ENCODE measurements around the gene PAPPA.

Gene PAPPA

GRCh38 chr9:116319480-116319879, 165.9 kb downstream of the PAPPA start:
- no peak for DNase-seq

- DNase-seq: no peak
Observed at GRCh38 chr9:116320290-116320689, 166.7 kb downstream of the PAPPA start.

DNA sequence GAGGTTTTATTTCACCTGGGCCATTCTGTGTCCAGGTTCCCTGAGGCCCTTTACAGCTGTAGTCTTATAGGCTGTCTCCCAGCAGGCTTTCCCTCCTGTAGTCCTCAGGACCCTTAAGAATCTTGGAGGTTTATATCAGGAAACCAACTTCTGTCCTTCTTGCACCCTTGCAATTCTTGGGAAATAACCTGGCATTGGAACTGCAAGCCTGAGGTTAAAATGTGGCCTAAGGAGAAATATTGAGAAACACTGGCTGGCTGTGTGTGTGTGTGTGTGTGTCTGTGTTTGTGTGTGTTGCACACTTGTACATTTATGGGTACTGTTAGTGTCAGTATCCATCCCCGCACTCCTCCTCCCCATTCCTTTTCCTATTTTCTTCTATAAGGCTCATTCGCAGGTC, 168.9 kb downstream of the PAPPA start:
- DNase-seq: peak; percentile 8

GRCh38 chr9:116323012-116323411, 169.4 kb downstream of the PAPPA start:
- no peak for DNase-seq

GRCh38 chr9:116323571-116323970, 170.0 kb downstream of the PAPPA start:
- no peak for DNase-seq

- no peak for DNase-seq
Observed at GRCh38 chr9:116325924-116326323, 172.3 kb downstream of the PAPPA start.

- DNase-seq: no peak
Observed at GRCh38 chr9:116327701-116328405, 174.3 kb downstream of the PAPPA start.

DNA sequence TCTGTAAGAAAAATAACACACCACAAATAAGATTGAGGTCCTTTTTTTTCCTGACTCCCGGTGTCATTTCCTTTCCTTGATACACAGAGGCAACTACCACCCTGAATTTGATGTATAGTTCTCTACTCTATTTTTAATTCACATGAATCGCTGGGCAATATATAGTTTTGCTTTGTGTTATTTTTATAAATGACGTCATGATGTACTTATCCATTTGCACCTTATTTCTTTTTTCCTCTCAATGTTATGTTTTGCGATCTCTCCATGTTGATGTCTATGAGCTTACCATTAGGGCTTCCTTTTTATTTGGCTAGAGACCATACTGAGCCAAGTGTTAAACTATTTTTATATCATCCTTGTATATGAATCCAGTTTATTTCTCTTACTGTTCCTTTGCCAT, 175.9 kb downstream of the PAPPA start:
- DNase-seq: no peak

- DNase-seq: no peak
Observed at GRCh38 chr9:116331241-116331640, 177.7 kb downstream of the PAPPA start.

DNA sequence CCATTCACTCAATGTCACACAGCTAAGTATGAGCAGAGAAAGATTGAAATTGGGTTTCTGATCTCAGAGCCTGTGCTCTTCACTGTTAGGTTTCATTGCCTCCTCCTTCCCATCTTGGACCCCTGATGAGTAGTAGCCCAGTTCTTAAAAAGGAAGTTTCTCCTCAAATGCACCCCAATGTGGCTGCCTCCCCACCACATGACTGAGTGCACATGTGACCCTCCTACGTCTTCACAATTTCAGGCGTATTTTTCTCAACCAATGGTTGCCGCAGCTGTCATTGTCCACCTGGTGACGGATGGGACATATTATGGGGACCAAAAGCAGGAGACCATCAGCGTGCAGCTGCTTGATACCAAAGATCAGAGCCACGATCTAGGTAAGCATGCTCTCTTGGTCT, 178.5 kb downstream of the PAPPA start:
- no peak for DNase-seq

- no peak for DNase-seq
Observed at GRCh38 chr9:116333254-116333653, 179.7 kb downstream of the PAPPA start.

GRCh38 chr9:116334546-116335150, 181.1 kb downstream of the PAPPA start:
- no peak for DNase-seq

GRCh38 chr9:116335392-116335791, 181.8 kb downstream of the PAPPA start:
- DNase-seq: no peak

- no peak for DNase-seq
Observed at GRCh38 chr9:116336133-116336862, 182.7 kb downstream of the PAPPA start.

GRCh38 chr9:116337015-116337414, 183.4 kb downstream of the PAPPA start:
- no peak for DNase-seq

DNA sequence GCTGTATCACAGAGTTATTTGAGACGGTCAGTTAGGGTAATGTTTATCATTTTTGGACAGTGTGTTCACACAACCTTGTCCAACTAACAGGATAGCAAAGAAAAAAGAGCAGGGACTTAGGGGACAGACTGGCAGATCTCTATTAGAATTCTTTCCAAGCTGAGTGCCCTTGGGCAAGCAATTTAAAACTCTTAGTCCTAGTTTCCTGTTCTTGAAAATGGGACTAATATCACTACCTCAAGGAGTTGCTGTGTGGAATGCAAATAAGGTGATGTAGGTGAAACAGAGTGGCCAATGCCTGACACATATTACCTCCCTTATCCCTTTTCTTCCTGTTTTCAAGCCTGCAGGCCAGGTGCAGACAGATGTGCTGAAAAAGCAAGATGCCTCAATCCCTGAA, 186.7 kb downstream of the PAPPA start:
- DNase-seq: no peak

GRCh38 chr9:116342061-116342460, 188.5 kb downstream of the PAPPA start:
- no peak for DNase-seq

DNA sequence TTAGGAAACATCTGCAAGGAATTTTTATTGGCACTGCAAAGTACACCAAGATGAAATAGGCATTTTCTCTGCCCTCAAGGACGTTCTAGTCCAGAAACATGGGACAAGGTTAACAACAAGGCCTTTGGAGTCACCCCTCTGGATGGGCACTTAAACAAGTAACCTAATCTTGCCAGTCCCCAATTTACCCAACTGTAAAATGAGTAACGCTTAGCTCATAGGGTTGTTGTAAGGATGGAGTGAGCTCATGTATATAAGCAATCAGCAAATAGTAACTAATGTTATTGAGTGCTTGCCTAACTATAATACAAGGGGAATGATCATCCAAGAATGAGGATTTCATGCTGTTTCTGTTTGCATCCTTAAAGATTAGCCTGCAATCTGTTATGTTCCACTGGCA, 189.3 kb downstream of the PAPPA start:
- no peak for DNase-seq

- DNase-seq: no peak
Observed at GRCh38 chr9:116344416-116344815, 190.8 kb downstream of the PAPPA start.

GRCh38 chr9:116345393-116345792, 191.8 kb downstream of the PAPPA start:
- DNase-seq: no peak

DNA sequence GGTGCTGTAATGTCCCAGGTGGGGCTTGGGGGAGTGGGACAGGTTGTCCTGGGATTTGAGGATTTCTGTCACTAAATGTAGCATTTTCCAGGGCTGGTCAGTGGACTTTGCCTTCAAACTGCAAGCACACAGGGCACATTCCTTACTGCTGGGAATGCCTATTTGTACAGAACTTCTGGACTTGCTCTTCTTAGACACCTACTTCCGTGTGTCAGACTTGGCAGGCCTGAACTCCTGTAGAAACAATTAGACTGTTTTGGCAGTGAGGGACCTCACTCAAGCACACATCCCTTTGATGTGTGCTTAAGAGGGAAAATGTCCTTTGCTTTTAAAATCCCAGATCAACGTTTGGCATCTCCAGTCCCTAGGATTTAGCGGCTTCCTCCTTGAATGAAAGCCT, 192.2 kb downstream of the PAPPA start:
- DNase-seq: no peak

- no peak for DNase-seq
Observed at GRCh38 chr9:116349684-116350083, 196.1 kb downstream of the PAPPA start.

DNA sequence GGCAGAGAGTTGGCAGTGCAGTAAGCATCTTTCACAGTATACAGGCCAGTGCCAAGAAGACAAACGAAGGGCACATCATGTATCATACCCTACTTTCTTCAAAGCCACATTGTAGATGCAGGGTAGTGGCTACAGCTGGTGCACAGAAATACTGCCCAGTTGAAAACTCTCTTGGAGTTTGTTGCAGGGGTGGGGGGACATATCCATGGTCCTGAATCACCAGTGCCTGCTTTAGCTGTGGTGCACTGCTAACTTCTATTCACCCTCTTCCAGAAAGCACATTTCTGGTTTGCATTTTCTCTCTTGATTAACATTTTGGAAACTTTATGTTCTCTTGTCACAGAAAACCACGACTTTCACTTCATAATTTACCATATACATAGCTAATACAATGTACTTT, 196.6 kb downstream of the PAPPA start:
- no peak for DNase-seq

DNA sequence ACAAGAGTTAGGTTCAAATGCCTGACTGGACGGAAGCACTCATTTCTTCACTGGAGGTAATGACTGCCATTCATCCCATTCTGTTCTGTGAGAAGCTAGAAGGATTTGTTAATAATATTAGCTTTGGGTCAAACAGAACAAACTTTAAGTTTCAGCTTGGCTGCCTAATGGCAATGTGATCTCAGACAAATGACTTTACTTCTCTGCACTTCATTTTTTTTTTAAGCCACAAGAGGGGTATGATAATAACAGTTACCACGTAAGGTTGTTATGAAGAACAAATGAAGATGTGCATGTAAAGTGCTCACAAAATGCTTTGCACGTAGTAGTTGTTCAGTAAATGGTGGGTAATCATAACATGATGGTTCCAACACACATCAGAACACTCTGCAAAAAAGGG, 199.4 kb downstream of the PAPPA start:
- DNase-seq: no peak
